ENCODE measurements around the gene DHRSX.

DNA sequence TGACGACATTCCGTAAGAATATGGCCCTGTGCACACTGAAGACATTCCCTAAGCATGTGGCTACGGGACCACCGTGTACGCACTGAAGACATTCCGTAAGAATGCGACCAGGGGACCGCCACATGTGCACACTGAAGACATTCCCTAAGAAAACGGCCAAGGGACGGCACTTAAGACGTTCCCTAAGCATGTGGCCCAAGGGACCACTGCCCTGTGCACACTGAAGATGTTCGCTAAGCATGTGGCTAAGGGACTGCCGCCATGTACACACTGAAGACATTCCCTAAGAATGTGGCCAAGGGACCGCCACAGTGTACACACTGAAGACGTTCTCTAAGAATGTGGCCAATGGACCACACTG is 21.4 kb downstream of the DHRSX start:
- no peak for TF ChIP-seq EZH2phosphoT487 (IDR thresholded peaks at IDR 0.05; ENCODE audit: insufficient read depth, low read depth)
- TF ChIP-seq EZH2 (IDR thresholded peaks at IDR 0.05; ENCODE audit: insufficient read depth, poor library complexity, severe bottlenecking): no peak

Measured in GM23248 (cell line).